Ureter (tissue), 1 donor: ENCODE measurements around the gene RPF1. TPM values are rescaled to one million over a fixed set of nuclear protein-coding genes. Genes with fewer than 3 reads are reported as not detected.

Experiments
- total RNA-seq: library from RNA; stranded (reverse); gene quantifications from one replicate; pipeline ENCODE4 v1.2.4, GENCODE V29; 2023
- donor health status: DM: yes; HTN: yes; CAD: no.

The RPF1 gene
- total RNA-seq, 1 donor from 2014 or later = 32.2 TPM

Other genes with a start within 250 kb of the RPF1 start
- 4.7 TPM for gene SAMD13, start 177.6 kb upstream of the RPF1 start, total RNA-seq
- 0.34 TPM for gene DNASE2B, start 80.8 kb upstream of the RPF1 start, total RNA-seq
- 0.96 TPM for gene SPATA1, start 27.1 kb downstream of the RPF1 start, total RNA-seq
- gene GNG5, start 27.3 kb downstream of the RPF1 start, total RNA-seq = 105 TPM
- gene CTBS, start 95.2 kb downstream of the RPF1 start, total RNA-seq = 16.5 TPM
- gene SSX2IP, start 211.2 kb downstream of the RPF1 start, total RNA-seq = 21.2 TPM